ENCODE measurements around the gene PEBP1.

Gene PEBP1

DNA sequence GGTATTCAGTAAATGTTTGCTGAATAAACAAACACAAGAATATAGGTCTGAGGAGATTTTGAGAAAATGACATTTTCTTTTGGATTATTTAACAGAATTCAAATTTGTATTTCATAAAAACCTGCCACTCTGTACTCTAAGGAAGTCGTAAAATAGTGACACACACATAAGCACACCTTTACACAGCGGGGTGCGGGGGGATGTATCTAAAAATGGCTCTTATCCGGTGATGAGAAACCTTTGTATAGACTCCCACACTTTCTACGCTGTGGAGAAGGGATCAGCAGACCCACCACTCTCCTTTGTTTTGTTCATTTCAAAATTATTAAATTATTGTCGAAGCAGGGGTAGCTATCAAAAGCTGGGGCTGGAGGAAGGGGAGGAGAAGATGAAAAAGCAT lies 58.0 kb downstream of the PEBP1 start:
- DNase-seq (ENCODE audit: low read depth), result no peak

All from ELR (cell line).